Transverse colon (tissue), 4 donors: ENCODE data around the gene BFSP2. TPM values are rescaled to one million over a fixed set of nuclear protein-coding genes. Genes with fewer than 3 reads are reported as not detected.

ENCODE experiments used
- DNase-seq: peaks from one replicate; pipeline ENCODE4 v3.0.0-alpha.2; 2019
- H3K27ac ChIP-seq, 4 donors: fragments of 200-600 bp; sonication (generic); 2 replicates each; pipeline ENCODE4 v1.5.1; 2016 to 2018; ENCODE audit warnings: inconsistent platforms in 4 of 4
- H3K27me3 ChIP-seq: fragments of 200-600 bp; sonication (generic); 2 replicates; pipeline ENCODE4 v1.5.1; 2017; ENCODE audit warnings: inconsistent platforms
- H3K36me3 ChIP-seq, 4 donors: fragments of 200-600 bp; sonication (generic); 2 replicates each; pipeline ENCODE4 v1.5.1; 2017 to 2019; ENCODE audit warnings: inconsistent platforms in 4 of 4
- H3K4me1 ChIP-seq, 4 donors: fragments of 200-600 bp; sonication (generic); 2 replicates each; pipeline ENCODE4 v1.5.1; 2017 to 2020; ENCODE audit warnings: inconsistent platforms in 4 of 4
- H3K4me3 ChIP-seq, 4 donors: fragments of 200-600 bp; sonication (generic); 1 replicate in 1 of 4; 2 replicates in 3 of 4; pipeline versions ENCODE4 v1.5.1 to v1.6.1; 2017 to 2019; ENCODE audit warnings: inconsistent platforms in 4 of 4
- H3K9me3 ChIP-seq, 2 donors: fragments of 200-600 bp; sonication (generic); 2 replicates each; pipeline ENCODE4 v1.5.1; 2017 to 2019; ENCODE audit warnings: inconsistent platforms in 2 of 2
- EP300 ChIP-seq: sonication (generic); formaldehyde crosslinking; IDR thresholded peaks from one replicate; pipeline ENCODE4 v1.6.1; 2017; ENCODE audit warnings: antibody characterized with exemption, low read depth
- POLR2A ChIP-seq: fragments of 450-650 bp; IDR thresholded peaks from one replicate; pipeline ENCODE4 v1.6.1; 2016; ENCODE audit warnings: antibody characterized with exemption, mild to moderate bottlenecking, moderate library complexity
- POLR2AphosphoS5 ChIP-seq, 3 donors: sonication (generic); formaldehyde crosslinking; IDR thresholded peaks; one replicate each; pipeline ENCODE4 v1.6.1; 2016; ENCODE audit warnings: antibody characterized with exemption in 3 of 3
- WGBS, 2 donors: methylation state at CpG; one replicate each; pipeline ENCODE4 v1.1.5; 2018; ENCODE audit warnings: low coverage in 1 of 2; 5-methylcytosine and 5-hydroxymethylcytosine counted together
- in situ Hi-C, 4 donors: fragments of 200-750 bp; cut with MboI; loops; one replicate each; pipeline versions ENCODE4 v1.15.0 to v1.15.1; 2017; ENCODE audit warnings: low sequenced_read_pairs in 3 of 4, low pct_ligation_motif_present in 1 of 4, low pct_unique_long_range_greater_than_20kb in 1 of 4
- intact Hi-C: fragments of 100-400 bp; cut with DNase I; formaldehyde crosslinking; loops from one replicate; pipeline ENCODE4 v1.15.1; 2023; ENCODE audit warnings: low total_unique reads
- total RNA-seq, 4 donors: library from RNA; depleted of rRNA; stranded (reverse); fragments of >200 nt; gene quantifications; one replicate each; pipeline ENCODE4 v1.1.0, GENCODE V29; 2016
- TF ChIP-seq, protein P1 (sequence below), 5 experiments: fragments of 200-600 bp in 3 of 5; fragments of 450-650 bp in 2 of 5; sonication (generic) in 3 of 5; IDR thresholded peaks; 1 replicate in 2 of 5; 2 replicates in 3 of 5; pipeline ENCODE4 v1.5.1; 2016 to 2017; ENCODE audit warnings: antibody characterized with exemption in 5 of 5, inconsistent platforms in 3 of 5, mild to moderate bottlenecking in 2 of 5, moderate library complexity in 1 of 5

Gene BFSP2
- total RNA-seq, 4 donors from 2014 or later = not detected

DNA sequence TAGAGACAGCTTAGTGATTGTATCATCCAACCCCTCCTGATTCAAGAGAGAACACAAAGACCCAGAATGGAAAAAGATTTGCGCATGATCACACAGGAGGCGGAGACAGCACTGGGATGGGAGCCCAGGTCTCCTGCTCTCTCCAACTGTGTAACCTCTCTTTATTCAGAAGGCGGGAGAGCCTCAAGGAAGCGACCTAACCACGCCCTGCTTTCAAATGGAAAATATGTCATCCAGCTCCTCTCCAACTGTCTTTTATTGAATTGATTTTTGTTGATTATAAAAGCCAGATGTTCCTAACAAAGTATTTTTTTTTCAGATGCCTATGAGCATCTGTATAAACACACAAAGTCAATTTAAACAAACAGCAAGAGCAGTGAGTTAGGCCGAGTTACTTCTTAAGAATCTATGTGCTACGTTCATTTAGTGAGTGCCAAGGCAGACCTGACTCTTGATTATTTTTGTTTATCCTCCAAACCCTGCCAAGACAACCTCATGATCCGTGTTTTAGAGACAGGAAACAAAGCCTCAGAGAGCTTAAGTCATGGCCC, 74.5 kb downstream of the BFSP2 start:
- no peaks in the 10 kb centered on the region for H3K36me3 ChIP-seq
- H3K9me3 ChIP-seq = no peaks in the 10 kb centered on the region
- intact Hi-C loops (no loop called here), in situ Hi-C loops (loop anchor here in 1 of 4 donors (25.0 kb wide), 1 partner anchor 113 kb away; no protein-coding TSS in a partner anchor)
- no peak for DNase-seq
- no peaks in the 10 kb centered on the region for H3K27me3 ChIP-seq
- TF ChIP-seq POLR2A (no peak), EP300 (no peak), POLR2AphosphoS5 (IDR thresholded peaks at IDR 0.05) (peak in 1 of 3 donors; percentile 26)
- TF ChIP-seq, protein P1, sequence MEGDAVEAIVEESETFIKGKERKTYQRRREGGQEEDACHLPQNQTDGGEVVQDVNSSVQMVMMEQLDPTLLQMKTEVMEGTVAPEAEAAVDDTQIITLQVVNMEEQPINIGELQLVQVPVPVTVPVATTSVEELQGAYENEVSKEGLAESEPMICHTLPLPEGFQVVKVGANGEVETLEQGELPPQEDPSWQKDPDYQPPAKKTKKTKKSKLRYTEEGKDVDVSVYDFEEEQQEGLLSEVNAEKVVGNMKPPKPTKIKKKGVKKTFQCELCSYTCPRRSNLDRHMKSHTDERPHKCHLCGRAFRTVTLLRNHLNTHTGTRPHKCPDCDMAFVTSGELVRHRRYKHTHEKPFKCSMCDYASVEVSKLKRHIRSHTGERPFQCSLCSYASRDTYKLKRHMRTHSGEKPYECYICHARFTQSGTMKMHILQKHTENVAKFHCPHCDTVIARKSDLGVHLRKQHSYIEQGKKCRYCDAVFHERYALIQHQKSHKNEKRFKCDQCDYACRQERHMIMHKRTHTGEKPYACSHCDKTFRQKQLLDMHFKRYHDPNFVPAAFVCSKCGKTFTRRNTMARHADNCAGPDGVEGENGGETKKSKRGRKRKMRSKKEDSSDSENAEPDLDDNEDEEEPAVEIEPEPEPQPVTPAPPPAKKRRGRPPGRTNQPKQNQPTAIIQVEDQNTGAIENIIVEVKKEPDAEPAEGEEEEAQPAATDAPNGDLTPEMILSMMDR (IDR thresholded peaks at IDR 0.05) = no peak
- WGBS, 2 donors = 36 to 43% methylated on average over 4 to 8 of the region's 8 CpGs
- peaks cover 0 to 23% (median 16%) of the 10 kb centered on the region in 4 donors for H3K4me1 ChIP-seq
- peak overlapping the region; percentile 64 to 76 (median 70) for H3K27ac ChIP-seq
- no peak overlapping the region for H3K4me3 ChIP-seq

DNA sequence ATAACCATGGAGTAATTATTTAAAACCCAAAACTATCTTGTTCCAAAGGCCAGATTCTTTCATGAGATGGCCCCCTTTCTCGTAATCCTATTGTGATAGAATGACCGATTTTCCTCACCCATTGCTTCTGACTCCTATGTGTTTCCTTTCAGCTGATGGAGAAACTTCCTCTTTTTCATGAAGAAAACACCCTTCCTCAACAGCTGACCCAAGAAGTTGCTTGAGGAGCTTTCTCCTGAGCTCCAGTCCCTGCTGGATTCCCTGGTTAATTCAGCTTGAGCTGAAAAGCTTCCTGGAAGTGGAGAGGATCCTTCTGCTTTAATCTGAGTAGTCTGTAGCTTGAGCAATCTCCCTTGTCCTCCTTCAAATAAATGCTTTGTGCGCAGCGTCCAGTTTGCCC, 75.0 kb downstream of the BFSP2 start:
- Histone ChIP-seq H3K4me1 (peaks cover 0 to 28% (median 18%) of the 10 kb centered on the region in 4 donors), H3K27me3 (no peaks in the 10 kb centered on the region), H3K27ac (peak overlapping the region; percentile 64 to 76 (median 70)), H3K36me3 (no peaks in the 10 kb centered on the region), H3K4me3 (no peak overlapping the region), H3K9me3 (no peaks in the 10 kb centered on the region)
- in situ Hi-C loops = loop anchor here in 1 of 4 donors (25.0 kb wide), 1 partner anchor 112 kb away; no protein-coding TSS in a partner anchor
- WGBS, 2 donors = 76 to 82% methylated on average over 4 of the region's 4 CpGs
- intact Hi-C loops = no loop called here
- TF ChIP-seq, protein P1 (IDR thresholded peaks at IDR 0.05) = no peak
- no peak for TF ChIP-seq EP300
- TF ChIP-seq POLR2AphosphoS5 (IDR thresholded peaks at IDR 0.05) = no peak
- TF ChIP-seq POLR2A = no peak
- no peak for DNase-seq

DNA sequence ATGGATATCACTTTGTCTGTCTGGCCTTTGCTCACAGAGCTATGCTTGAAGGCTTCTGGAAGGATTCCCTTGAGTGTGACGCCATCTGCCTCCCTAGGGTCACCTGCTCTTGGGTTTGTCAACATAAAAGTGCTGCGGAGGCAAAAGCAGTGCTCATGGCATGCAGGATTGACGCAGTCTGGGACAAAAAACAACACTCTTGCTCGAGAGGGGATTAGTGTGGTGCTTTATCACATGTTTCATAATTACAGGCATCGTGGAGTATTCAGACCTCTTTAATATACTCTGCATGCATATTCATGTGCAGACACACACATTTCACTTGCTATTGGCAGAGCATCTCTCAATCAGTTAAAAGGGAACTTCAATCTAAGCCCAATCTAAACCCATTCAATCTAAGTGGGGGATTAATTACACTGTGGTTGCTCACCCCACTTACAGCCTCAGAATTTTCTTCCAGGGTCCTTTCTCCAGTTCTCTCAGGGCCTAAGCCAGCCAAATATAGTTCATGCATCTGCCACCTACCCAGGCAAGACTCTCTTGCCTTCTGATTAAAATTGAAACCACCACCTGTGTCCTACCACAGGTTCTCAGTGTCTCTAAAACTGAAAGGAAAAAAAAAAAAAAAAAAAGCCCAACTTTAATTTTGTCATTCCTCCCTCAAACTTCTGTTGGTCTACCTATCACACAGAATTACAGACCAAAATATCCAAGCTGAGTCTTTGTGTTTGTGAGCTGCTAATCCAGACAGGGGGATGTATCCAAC, 75.6 kb downstream of the BFSP2 start:
- no peaks in the 10 kb centered on the region for H3K36me3 ChIP-seq
- in situ Hi-C loops = no loop called here
- whole genome bisulfite sequencing, 2 donors = 78 to 81% methylated on average over 5 of the region's 5 CpGs
- no peak for TF ChIP-seq POLR2AphosphoS5 (IDR thresholded peaks at IDR 0.05)
- TF ChIP-seq, protein P1 (IDR thresholded peaks at IDR 0.05) = no peak
- no peak for TF ChIP-seq POLR2A
- TF ChIP-seq EP300 = no peak
- no peaks in the 10 kb centered on the region for H3K9me3 ChIP-seq
- intact Hi-C loops = no loop called here
- H3K4me1 ChIP-seq = peaks cover 0 to 31% (median 20%) of the 10 kb centered on the region in 4 donors
- no peaks in the 10 kb centered on the region for H3K27me3 ChIP-seq
- H3K27ac ChIP-seq = peak overlapping the region; percentile 64 to 76 (median 70)
- no peak overlapping the region for H3K4me3 ChIP-seq
- DNase-seq = no peak

DNA sequence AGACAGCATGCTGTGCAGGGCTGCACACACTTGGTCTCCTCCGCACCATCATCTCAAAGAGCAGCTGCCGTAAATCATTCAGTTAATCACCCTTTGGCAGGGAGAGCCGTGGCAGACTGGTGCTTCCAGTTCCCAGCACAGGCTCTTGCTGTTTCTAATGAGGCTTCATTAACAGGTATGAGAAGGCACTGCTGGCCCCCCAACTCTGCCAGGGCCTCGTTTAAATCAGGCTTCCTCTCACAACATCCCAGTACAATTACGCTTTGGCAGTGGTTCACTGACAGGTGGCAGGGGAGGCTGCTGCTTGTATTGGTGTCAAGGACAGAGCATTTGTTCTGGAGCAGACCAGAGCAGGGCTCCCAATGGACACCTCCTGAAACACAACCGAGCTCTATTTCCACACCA, 77.1 kb downstream of the BFSP2 start:
- TF ChIP-seq POLR2A (no peak), EP300 (no peak), POLR2AphosphoS5 (IDR thresholded peaks at IDR 0.05) (no peak)
- TF ChIP-seq, protein P1 (IDR thresholded peaks at IDR 0.05) = no peak
- Histone ChIP-seq H3K27ac (peak overlapping the region; percentile 12 to 64 (median 24)), H3K36me3 (no peaks in the 10 kb centered on the region), H3K4me3 (no peak overlapping the region), H3K4me1 (peaks cover 0 to 34% (median 21%) of the 10 kb centered on the region in 4 donors), H3K9me3 (no peaks in the 10 kb centered on the region), H3K27me3 (no peaks in the 10 kb centered on the region)
- in situ Hi-C loops = no loop called here
- 55% methylated on average over 6 of the region's 6 CpGs; no CpG with 5 or more reads in 1 of the 2 donors for WGBS, 2 donors
- intact Hi-C loops = no loop called here
- no peak for DNase-seq
